HS-27A (cell line): ENCODE measurements around the gene COL27A1.
"Not testable (repeated sequence)": the region's sequence is repeated elsewhere in the genome, so short reads cannot be mapped to it uniquely, and the experiment has no call there.

Experiments
- DNase-seq: peaks from one replicate; pipeline ENCODE4 v3.0.0-alpha.2; 2012; ENCODE audit warnings: low read depth, missing footprints

COL27A1 gene

GRCh38 chr9:114184071-114184470 lies 28.7 kb downstream of the COL27A1 start:
- DNase-seq = no peak

GRCh38 chr9:114184866-114185265 lies 29.5 kb downstream of the COL27A1 start:
- DNase-seq = no peak

- no peak for DNase-seq
Measured at GRCh38 chr9:114185570-114186490, 30.5 kb downstream of the COL27A1 start.

- DNase-seq = no peak
Measured at GRCh38 chr9:114186605-114187289, 31.4 kb downstream of the COL27A1 start.

GRCh38 chr9:114187827-114188226 lies 32.5 kb downstream of the COL27A1 start:
- no peak for DNase-seq

- DNase-seq = no peak
Measured at GRCh38 chr9:114189823-114190562, 34.7 kb downstream of the COL27A1 start.

- no peak for DNase-seq
Measured at GRCh38 chr9:114190563-114190905, 35.2 kb downstream of the COL27A1 start.

GRCh38 chr9:114191402-114191801 lies 36.1 kb downstream of the COL27A1 start:
- not testable (repeated sequence) for DNase-seq

GRCh38 chr9:114192539-114192938 lies 37.2 kb downstream of the COL27A1 start:
- no peak for DNase-seq

GRCh38 chr9:114193090-114193489 lies 37.8 kb downstream of the COL27A1 start:
- no peak for DNase-seq

- no peak for DNase-seq
Measured at GRCh38 chr9:114196117-114196516, 40.8 kb downstream of the COL27A1 start.

GRCh38 chr9:114196979-114197622 lies 41.8 kb downstream of the COL27A1 start:
- DNase-seq = no peak

- no peak for DNase-seq
Measured at GRCh38 chr9:114198249-114199040, 43.1 kb downstream of the COL27A1 start.

- no peak for DNase-seq
Measured at GRCh38 chr9:114200721-114201300, 45.5 kb downstream of the COL27A1 start.

GRCh38 chr9:114202396-114202795 lies 47.1 kb downstream of the COL27A1 start:
- DNase-seq = no peak

- no peak for DNase-seq
Measured at GRCh38 chr9:114202849-114203248, 47.5 kb downstream of the COL27A1 start.

GRCh38 chr9:114203410-114204140 lies 48.2 kb downstream of the COL27A1 start:
- no peak for DNase-seq

- DNase-seq = no peak
Measured at GRCh38 chr9:114204265-114204664, 48.9 kb downstream of the COL27A1 start.

- no peak for DNase-seq
Measured at GRCh38 chr9:114205171-114206015, 50.1 kb downstream of the COL27A1 start.
